ENCODE results near the gene RBCK1.

DNA sequence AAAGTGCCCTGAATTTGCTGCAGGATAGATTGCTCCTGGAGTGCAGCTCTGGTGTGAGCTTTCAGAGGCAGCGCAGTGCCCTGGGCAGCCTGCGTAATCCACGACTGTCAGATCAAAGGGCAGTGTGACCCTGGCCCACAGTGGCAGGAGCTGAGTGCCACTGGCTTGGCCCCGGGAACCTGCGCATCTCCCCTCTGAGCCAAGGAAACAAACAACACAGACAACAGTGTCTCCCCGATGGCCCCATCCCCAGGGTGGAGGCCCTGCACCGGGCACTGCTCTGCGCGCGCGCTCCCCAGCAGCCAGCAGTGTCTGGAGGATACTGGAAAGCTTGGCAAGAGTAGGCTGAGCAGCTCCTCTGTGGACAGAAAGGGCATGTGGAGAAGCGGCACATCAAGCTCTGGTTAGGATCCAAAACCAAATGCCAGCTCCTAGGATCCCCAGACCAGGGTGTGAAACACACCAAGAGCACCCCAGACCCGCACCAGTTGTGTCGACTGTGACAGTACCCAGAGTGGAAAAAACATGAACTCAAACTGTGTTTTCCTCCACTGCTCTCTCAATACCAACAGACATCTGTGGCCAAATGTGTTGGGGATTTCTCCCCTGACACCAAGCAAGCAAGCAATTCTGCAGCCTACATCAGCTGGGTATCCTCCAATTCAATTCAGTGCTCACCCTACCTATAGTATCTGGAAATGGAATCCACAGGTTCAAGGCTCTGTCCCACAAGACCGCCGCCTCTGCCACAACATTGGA, 26.7 kb downstream of the RBCK1 start:
- TF ChIP-seq, protein P1, sequence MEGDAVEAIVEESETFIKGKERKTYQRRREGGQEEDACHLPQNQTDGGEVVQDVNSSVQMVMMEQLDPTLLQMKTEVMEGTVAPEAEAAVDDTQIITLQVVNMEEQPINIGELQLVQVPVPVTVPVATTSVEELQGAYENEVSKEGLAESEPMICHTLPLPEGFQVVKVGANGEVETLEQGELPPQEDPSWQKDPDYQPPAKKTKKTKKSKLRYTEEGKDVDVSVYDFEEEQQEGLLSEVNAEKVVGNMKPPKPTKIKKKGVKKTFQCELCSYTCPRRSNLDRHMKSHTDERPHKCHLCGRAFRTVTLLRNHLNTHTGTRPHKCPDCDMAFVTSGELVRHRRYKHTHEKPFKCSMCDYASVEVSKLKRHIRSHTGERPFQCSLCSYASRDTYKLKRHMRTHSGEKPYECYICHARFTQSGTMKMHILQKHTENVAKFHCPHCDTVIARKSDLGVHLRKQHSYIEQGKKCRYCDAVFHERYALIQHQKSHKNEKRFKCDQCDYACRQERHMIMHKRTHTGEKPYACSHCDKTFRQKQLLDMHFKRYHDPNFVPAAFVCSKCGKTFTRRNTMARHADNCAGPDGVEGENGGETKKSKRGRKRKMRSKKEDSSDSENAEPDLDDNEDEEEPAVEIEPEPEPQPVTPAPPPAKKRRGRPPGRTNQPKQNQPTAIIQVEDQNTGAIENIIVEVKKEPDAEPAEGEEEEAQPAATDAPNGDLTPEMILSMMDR (IDR thresholded peaks at IDR 0.05), result no peak
- no peak for TF ChIP-seq EZH2 (IDR thresholded peaks at IDR 0.05; ENCODE audit: borderline replicate concordance, insufficient read depth, low read depth, low read length, poor library complexity, severe bottlenecking)

Measured in B cell (primary cell).